Measurements from ENCODE around the gene HOXD11. TPM values are rescaled to one million over a fixed set of nuclear protein-coding genes. Genes with fewer than 3 reads are reported as not detected.

Gene HOXD11
- total and polyA plus RNA-seq, 2 of the 4 experiments (the other 2 are of a cell fraction), result not detected

GRCh38 chr2:176135035-176135440 lies 28.0 kb downstream of the HOXD11 start:
- Histone ChIP-seq H3K4me2 (ENCODE audit: low read depth, low read length) (no peak overlapping the region), H3K27ac (ENCODE audit: insufficient read depth, low read length) (no peak overlapping the region), H3K14ac (replicated peaks; ENCODE audit: low read depth, low read length) (no peak overlapping the region), H3K27me3 (ENCODE audit: control insufficient read depth, insufficient read depth, low read length) (peaks cover 93% of the 10 kb centered on the region), H3K4me1 (ENCODE audit: control insufficient read depth, insufficient read depth, low read length) (no peaks in the 10 kb centered on the region), H3K9me1 (ENCODE audit: insufficient read depth, low read length) (no peaks in the 10 kb centered on the region), H2BK120ac (ENCODE audit: low read depth, low read length) (no peak overlapping the region), H2AFZ (replicated peaks; ENCODE audit: low read length, poor library complexity) (no peak overlapping the region), H4K8ac (ENCODE audit: low read depth in 2 of 2, low read length in 2 of 2) (no peak overlapping the region), H3K36me3 (ENCODE audit: control insufficient read depth, insufficient read depth, low read length) (no peaks in the 10 kb centered on the region), H3K56ac (ENCODE audit: extremely low read depth, insufficient read depth, low read length) (no peak overlapping the region), H2BK15ac (ENCODE audit: low read depth, low read length) (no peak overlapping the region), H3K4ac (ENCODE audit: low read depth, low read length) (no peak overlapping the region), H3K4me3 (ENCODE audit: insufficient read depth, low read depth, low read length) (no peak overlapping the region), H3K79me1 (ENCODE audit: low read depth in 1 of 2, low read length in 2 of 2) (no peaks in the 10 kb centered on the region), H3K18ac (ENCODE audit: low read depth, low read length) (no peak overlapping the region), H4K20me1 (ENCODE audit: insufficient read depth, low read length) (no peaks in the 10 kb centered on the region), H3K9me3 (ENCODE audit: control insufficient read depth, insufficient read depth, low read length) (peaks cover 3% of the 10 kb centered on the region), H2BK5ac (ENCODE audit: low read depth, low read length, poor library complexity, severe bottlenecking) (no peak overlapping the region), H4K91ac (ENCODE audit: insufficient read depth, low read depth, low read length) (no peak overlapping the region), H3K23ac (ENCODE audit: low read depth, low read length) (no peak overlapping the region), H3K9ac (ENCODE audit: low read depth, low read length) (no peak overlapping the region), H2BK20ac (ENCODE audit: low read depth, low read length) (no peak overlapping the region), H4K5ac (ENCODE audit: low read depth, low read length) (no peak overlapping the region), H2AK9ac (replicated peaks; ENCODE audit: low read depth, low read length, poor library complexity) (no peak overlapping the region), H2AK5ac (ENCODE audit: low read depth, low read length) (no peak overlapping the region)
- intact Hi-C loops (cut with micrococcal nuclease) (loop anchor here (1.0 kb wide), 1 partner anchor 24 kb away; no protein-coding TSS in a partner anchor), dilution Hi-C loops (cut with HindIII; ENCODE audit: low sequenced_read_pairs, unreplicated experiment) (no loop called here), in situ Hi-C loops (cut with MboI; ENCODE audit: low sequenced_read_pairs) (no loop called here)
- ATAC-seq (ENCODE audit: low read depth) (no peak), DNase-seq (no peak)
- CTCF ChIA-PET, result interaction anchor here (3.0 kb wide), 1 partner anchor 320 kb away, joined by 9 read pairs; no protein-coding TSS in a partner anchor
- TF ChIP-seq CHD1 (IDR thresholded peaks at IDR 0.05; ENCODE audit: low read depth, low read length) (no peak), USF2 (IDR thresholded peaks at IDR 0.05; ENCODE audit: low read depth, low read length) (no peak), FOS (IDR thresholded peaks at IDR 0.05; ENCODE audit: low read depth, low read length) (no peak), POLR2A (IDR thresholded peaks at IDR 0.05; ENCODE audit: low read depth, low read length) (no peak), NFE2L2 (IDR thresholded peaks at IDR 0.05; ENCODE audit: low read depth, low read length) (no peak), SMC3 (IDR thresholded peaks at IDR 0.05; ENCODE audit: low read depth, low read length) (no peak), RCOR1 (IDR thresholded peaks at IDR 0.05; ENCODE audit: insufficient replicate concordance, low read length) (no peak), BHLHE40 (IDR thresholded peaks at IDR 0.05; ENCODE audit: low read depth, low read length) (no peak), RAD21 (IDR thresholded peaks at IDR 0.05; ENCODE audit: low read length) (no peak), CEBPB (IDR thresholded peaks at IDR 0.05; ENCODE audit: low read depth, low read length) (no peak), MAFK (IDR thresholded peaks at IDR 0.05; ENCODE audit: low read depth, low read length) (no peak), RFX5 (IDR thresholded peaks at IDR 0.05; ENCODE audit: low read depth, low read length) (no peak)
- TF ChIP-seq, protein P1, sequence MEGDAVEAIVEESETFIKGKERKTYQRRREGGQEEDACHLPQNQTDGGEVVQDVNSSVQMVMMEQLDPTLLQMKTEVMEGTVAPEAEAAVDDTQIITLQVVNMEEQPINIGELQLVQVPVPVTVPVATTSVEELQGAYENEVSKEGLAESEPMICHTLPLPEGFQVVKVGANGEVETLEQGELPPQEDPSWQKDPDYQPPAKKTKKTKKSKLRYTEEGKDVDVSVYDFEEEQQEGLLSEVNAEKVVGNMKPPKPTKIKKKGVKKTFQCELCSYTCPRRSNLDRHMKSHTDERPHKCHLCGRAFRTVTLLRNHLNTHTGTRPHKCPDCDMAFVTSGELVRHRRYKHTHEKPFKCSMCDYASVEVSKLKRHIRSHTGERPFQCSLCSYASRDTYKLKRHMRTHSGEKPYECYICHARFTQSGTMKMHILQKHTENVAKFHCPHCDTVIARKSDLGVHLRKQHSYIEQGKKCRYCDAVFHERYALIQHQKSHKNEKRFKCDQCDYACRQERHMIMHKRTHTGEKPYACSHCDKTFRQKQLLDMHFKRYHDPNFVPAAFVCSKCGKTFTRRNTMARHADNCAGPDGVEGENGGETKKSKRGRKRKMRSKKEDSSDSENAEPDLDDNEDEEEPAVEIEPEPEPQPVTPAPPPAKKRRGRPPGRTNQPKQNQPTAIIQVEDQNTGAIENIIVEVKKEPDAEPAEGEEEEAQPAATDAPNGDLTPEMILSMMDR (conservative IDR thresholded peaks at IDR 0.05; ENCODE audit: low read depth, low read length), result no peak
- TF ChIP-seq, protein P2, sequence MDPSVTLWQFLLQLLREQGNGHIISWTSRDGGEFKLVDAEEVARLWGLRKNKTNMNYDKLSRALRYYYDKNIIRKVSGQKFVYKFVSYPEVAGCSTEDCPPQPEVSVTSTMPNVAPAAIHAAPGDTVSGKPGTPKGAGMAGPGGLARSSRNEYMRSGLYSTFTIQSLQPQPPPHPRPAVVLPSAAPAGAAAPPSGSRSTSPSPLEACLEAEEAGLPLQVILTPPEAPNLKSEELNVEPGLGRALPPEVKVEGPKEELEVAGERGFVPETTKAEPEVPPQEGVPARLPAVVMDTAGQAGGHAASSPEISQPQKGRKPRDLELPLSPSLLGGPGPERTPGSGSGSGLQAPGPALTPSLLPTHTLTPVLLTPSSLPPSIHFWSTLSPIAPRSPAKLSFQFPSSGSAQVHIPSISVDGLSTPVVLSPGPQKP (IDR thresholded peaks at IDR 0.05; ENCODE audit: borderline replicate concordance, low read depth, low read length), result no peak
- BruUV-seq (replicated peaks), result no TSS peak
- POLR2A ChIA-PET (ENCODE audit: unreplicated experiment), result no interaction called here
